Body of pancreas (tissue), 4 donors: ENCODE results near the gene LRSAM1. TPM values are rescaled to one million over a fixed set of nuclear protein-coding genes. Genes with fewer than 3 reads are reported as not detected.

Source experiments
- ATAC-seq: fragments of 150-250 bp; one replicate; pipeline ENCODE4 v1.9.1; 2016
- DNase-seq, 4 donors: peaks; one replicate each; pipeline ENCODE4 v3.0.0-alpha.2; 2019
- H3K27ac ChIP-seq, 4 donors: fragments of 200-600 bp; sonication (generic); 1 replicate in 3 of 4; 2 replicates in 1 of 4; pipeline versions ENCODE4 v1.5.1 to v1.6.1; 2016 to 2019; ENCODE audit warnings: mild to moderate bottlenecking in 1 of 4, mixed read lengths in 1 of 4, moderate library complexity in 1 of 4
- H3K27me3 ChIP-seq, 2 donors: fragments of 200-600 bp; sonication (generic); one replicate each; pipeline ENCODE4 v1.6.0; 2016; ENCODE audit warnings: mild to moderate bottlenecking in 1 of 2
- H3K36me3 ChIP-seq, 2 donors: fragments of 200-600 bp; sonication (generic); replicated peaks in 1 of 2; 2 replicates each; pipeline ENCODE4 v1.5.1; 2016; ENCODE audit warnings: low read depth in 2 of 2; ENCODE audit not compliant: insufficient read depth in 1 of 2
- H3K4me1 ChIP-seq: fragments of 200-600 bp; sonication (generic); one replicate; pipeline ENCODE4 v1.6.0; 2016
- H3K4me3 ChIP-seq, 2 donors: fragments of 200-600 bp; sonication (generic); 1 replicate in 1 of 2; 2 replicates in 1 of 2; pipeline ENCODE4 v1.5.1; 2016 to 2019
- H3K9me3 ChIP-seq, 3 donors: fragments of 200-600 bp; sonication (generic); 1 replicate in 2 of 3; 2 replicates in 1 of 3; pipeline ENCODE4 v1.5.1; 2016
- CTCF ChIP-seq, 7 experiments: fragments of 450-650 bp in 4 of 7; fragments of 200-600 bp in 3 of 7; sonication (generic) in 3 of 7; IDR thresholded peaks; one replicate each; pipeline ENCODE4 v1.5.1; 2016 to 2019; ENCODE audit warnings: antibody characterized with exemption in 7 of 7
- POLR2A ChIP-seq, 3 donors: fragments of 450-650 bp; IDR thresholded peaks; one replicate each; pipeline ENCODE4 v1.6.1; 2016; ENCODE audit warnings: antibody characterized with exemption in 3 of 3, mild to moderate bottlenecking in 2 of 3
- WGBS, 2 donors: methylation state at CpG; one replicate each; pipeline ENCODE4 v1.1.5; 2017; 5-methylcytosine and 5-hydroxymethylcytosine counted together
- intact Hi-C: fragments of 100-400 bp; cut with DNase I; formaldehyde crosslinking; loops from one replicate; pipeline ENCODE4 v1.15.1; 2023
- total RNA-seq, 2 donors: library from RNA; depleted of rRNA; stranded (reverse); fragments of >200 nt; gene quantifications; one replicate each; pipeline ENCODE4 v1.1.0, GENCODE V29; 2016

The LRSAM1 gene
- total RNA-seq, 2 donors from 2014 or later, result 9.6 to 26.0 TPM

- Histone ChIP-seq H3K27me3 (no peaks in the 10 kb centered on the region), H3K27ac (peak overlapping the region in 1 of 4 donors; percentile 34), H3K4me1 (peaks cover 31% of the 10 kb centered on the region), H3K9me3 (no peaks in the 10 kb centered on the region), H3K36me3 (peaks cover 10 to 26% of the 10 kb centered on the region in 2 donors), H3K4me3 (no peak overlapping the region)
- intact Hi-C loops, result no loop called here
- WGBS, 2 donors, result 71 to 89% methylated on average over 4 of the region's 4 CpGs
- DNase-seq (no peak), ATAC-seq (no peak)
- no peak for TF ChIP-seq POLR2A (IDR thresholded peaks at IDR 0.05)
These were observed 5.2 kb upstream of the LRSAM1 start for GRCh38 chr9:127445851-127446712.

- no peaks in the 10 kb centered on the region for H3K27me3 ChIP-seq
- TF ChIP-seq CTCF (IDR thresholded peaks at IDR 0.05) (no peak), POLR2A (IDR thresholded peaks at IDR 0.05) (no peak)
- H3K9me3 ChIP-seq, result no peaks in the 10 kb centered on the region
- H3K4me1 ChIP-seq, result peaks cover 32% of the 10 kb centered on the region
- intact Hi-C loops, result no loop called here
- WGBS, 2 donors, result 90% methylated on average over 7 of the region's 7 CpGs
- ATAC-seq, result no peak
- H3K27ac ChIP-seq, result peak overlapping the region in 1 of 4 donors; percentile 3
- DNase-seq, result no peak
- H3K36me3 ChIP-seq, result peaks cover 10 to 22% of the 10 kb centered on the region in 2 donors
- H3K4me3 ChIP-seq, result no peak overlapping the region
These were observed 4.4 kb upstream of the LRSAM1 start for GRCh38 chr9:127446713-127447415.

- Histone ChIP-seq H3K4me1 (peaks cover 39% of the 10 kb centered on the region), H3K9me3 (no peaks in the 10 kb centered on the region), H3K27ac (peak overlapping the region in 1 of 4 donors; percentile 7), H3K36me3 (peaks cover 10 to 22% of the 10 kb centered on the region in 2 donors), H3K4me3 (no peak overlapping the region), H3K27me3 (no peaks in the 10 kb centered on the region)
- TF ChIP-seq CTCF (IDR thresholded peaks at IDR 0.05) (no peak), POLR2A (IDR thresholded peaks at IDR 0.05) (no peak)
- no peak for DNase-seq
- 79 to 93% methylated on average over 7 of the region's 7 CpGs for WGBS, 2 donors
- no peak for ATAC-seq
- intact Hi-C loops, result no loop called here
These were observed 3.7 kb upstream of the LRSAM1 start for GRCh38 chr9:127447416-127448111.

GRCh38 chr9:127448112-127448805 lies 3.1 kb upstream of the LRSAM1 start:
- Histone ChIP-seq H3K9me3 (no peaks in the 10 kb centered on the region), H3K4me3 (no peak overlapping the region), H3K36me3 (peaks cover 10 to 20% of the 10 kb centered on the region in 2 donors), H3K27me3 (no peaks in the 10 kb centered on the region), H3K27ac (peak overlapping the region in 3 of 4 donors; percentile 77 to 90 (median 89)), H3K4me1 (peaks cover 46% of the 10 kb centered on the region)
- no peak for TF ChIP-seq CTCF (IDR thresholded peaks at IDR 0.05)
- TF ChIP-seq POLR2A (IDR thresholded peaks at IDR 0.05), result no peak
- WGBS, 2 donors, result 81 to 88% methylated on average over 8 of the region's 8 CpGs
- ATAC-seq (no peak), DNase-seq (no peak)
- intact Hi-C loops, result no loop called here
